Measurements from ENCODE around the gene ANGPTL2. TPM values are rescaled to one million over a fixed set of nuclear protein-coding genes. Genes with fewer than 3 reads are reported as not detected.

Gene ANGPTL2
- polyA plus RNA-seq, 1 of the 3 experiments (the other 2 are of a cell fraction), result 12.3 TPM

DNA sequence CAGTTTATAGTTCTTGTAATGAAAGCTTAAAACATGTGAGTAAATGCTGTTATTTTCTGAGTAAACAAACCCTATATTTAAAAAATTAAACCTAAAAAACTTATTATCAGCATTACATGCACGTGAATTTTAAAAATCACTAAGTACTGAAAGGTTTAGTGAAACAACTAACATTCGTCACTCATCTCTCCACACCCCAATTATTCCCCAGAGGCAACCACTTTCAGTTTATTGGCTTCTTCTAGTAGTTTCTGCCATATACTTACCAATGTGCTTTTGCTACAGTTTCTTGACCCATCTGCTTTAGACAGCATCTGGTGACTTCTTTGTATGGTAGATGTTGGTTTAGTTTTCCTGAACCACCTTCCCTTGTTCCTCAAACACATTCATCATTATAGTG lies 58.1 kb downstream of the ANGPTL2 start:
- no peaks in the 10 kb centered on the region for H3K9me2 ChIP-seq
- H3K4me1 ChIP-seq (ENCODE audit: control insufficient read depth in 1 of 2, insufficient read depth in 2 of 2, low read depth in 1 of 2, low read length in 1 of 2), result no peaks in the 10 kb centered on the region
- H3K4me2 ChIP-seq, result no peak overlapping the region
- H3K79me2 ChIP-seq (ENCODE audit: insufficient read depth), result no peaks in the 10 kb centered on the region
- TF ChIP-seq SIN3A (IDR thresholded peaks at IDR 0.05; ENCODE audit: borderline replicate concordance, low read depth, low read length) (no peak), GATA2 (CRISPR knock-in tag; IDR thresholded peaks at IDR 0.05) (no peak), TEAD4 (IDR thresholded peaks at IDR 0.05; ENCODE audit: borderline replicate concordance, insufficient read depth) (no peak), RFX5 (IDR thresholded peaks at IDR 0.05; ENCODE audit: low read length) (no peak), MEF2A (IDR thresholded peaks at IDR 0.05; ENCODE audit: borderline replicate concordance, low read depth) (no peak), EZH2phosphoT487 (IDR thresholded peaks at IDR 0.05; ENCODE audit: borderline replicate concordance, low read depth) (no peak), POLR2AphosphoS5 (IDR thresholded peaks at IDR 0.05; ENCODE audit: low read depth, low read length) (no peak), RXRA (IDR thresholded peaks at IDR 0.05; ENCODE audit: borderline replicate concordance, low read depth) (no peak), CHD2 (IDR thresholded peaks at IDR 0.05; ENCODE audit: low read length, partially characterized antibody) (no peak), JUND (IDR thresholded peaks at IDR 0.05) (no peak)
- TF ChIP-seq, protein P1, sequence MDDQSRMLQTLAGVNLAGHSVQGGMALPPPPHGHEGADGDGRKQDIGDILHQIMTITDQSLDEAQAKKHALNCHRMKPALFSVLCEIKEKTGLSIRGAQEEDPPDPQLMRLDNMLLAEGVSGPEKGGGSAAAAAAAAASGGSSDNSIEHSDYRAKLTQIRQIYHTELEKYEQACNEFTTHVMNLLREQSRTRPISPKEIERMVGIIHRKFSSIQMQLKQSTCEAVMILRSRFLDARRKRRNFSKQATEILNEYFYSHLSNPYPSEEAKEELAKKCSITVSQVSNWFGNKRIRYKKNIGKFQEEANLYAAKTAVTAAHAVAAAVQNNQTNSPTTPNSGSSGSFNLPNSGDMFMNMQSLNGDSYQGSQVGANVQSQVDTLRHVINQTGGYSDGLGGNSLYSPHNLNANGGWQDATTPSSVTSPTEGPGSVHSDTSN (IDR thresholded peaks at IDR 0.05), result no peak
- TF ChIP-seq, protein P2, sequence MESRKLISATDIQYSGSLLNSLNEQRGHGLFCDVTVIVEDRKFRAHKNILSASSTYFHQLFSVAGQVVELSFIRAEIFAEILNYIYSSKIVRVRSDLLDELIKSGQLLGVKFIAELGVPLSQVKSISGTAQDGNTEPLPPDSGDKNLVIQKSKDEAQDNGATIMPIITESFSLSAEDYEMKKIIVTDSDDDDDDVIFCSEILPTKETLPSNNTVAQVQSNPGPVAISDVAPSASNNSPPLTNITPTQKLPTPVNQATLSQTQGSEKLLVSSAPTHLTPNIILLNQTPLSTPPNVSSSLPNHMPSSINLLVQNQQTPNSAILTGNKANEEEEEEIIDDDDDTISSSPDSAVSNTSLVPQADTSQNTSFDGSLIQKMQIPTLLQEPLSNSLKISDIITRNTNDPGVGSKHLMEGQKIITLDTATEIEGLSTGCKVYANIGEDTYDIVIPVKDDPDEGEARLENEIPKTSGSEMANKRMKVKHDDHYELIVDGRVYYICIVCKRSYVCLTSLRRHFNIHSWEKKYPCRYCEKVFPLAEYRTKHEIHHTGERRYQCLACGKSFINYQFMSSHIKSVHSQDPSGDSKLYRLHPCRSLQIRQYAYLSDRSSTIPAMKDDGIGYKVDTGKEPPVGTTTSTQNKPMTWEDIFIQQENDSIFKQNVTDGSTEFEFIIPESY (IDR thresholded peaks at IDR 0.05; ENCODE audit: borderline replicate concordance, low read depth), result no peak
- TF ChIP-seq, protein P3, sequence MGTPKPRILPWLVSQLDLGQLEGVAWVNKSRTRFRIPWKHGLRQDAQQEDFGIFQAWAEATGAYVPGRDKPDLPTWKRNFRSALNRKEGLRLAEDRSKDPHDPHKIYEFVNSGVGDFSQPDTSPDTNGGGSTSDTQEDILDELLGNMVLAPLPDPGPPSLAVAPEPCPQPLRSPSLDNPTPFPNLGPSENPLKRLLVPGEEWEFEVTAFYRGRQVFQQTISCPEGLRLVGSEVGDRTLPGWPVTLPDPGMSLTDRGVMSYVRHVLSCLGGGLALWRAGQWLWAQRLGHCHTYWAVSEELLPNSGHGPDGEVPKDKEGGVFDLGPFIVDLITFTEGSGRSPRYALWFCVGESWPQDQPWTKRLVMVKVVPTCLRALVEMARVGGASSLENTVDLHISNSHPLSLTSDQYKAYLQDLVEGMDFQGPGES (IDR thresholded peaks at IDR 0.05; ENCODE audit: low read depth, low read length), result no peak
- TF ChIP-seq, protein P4, sequence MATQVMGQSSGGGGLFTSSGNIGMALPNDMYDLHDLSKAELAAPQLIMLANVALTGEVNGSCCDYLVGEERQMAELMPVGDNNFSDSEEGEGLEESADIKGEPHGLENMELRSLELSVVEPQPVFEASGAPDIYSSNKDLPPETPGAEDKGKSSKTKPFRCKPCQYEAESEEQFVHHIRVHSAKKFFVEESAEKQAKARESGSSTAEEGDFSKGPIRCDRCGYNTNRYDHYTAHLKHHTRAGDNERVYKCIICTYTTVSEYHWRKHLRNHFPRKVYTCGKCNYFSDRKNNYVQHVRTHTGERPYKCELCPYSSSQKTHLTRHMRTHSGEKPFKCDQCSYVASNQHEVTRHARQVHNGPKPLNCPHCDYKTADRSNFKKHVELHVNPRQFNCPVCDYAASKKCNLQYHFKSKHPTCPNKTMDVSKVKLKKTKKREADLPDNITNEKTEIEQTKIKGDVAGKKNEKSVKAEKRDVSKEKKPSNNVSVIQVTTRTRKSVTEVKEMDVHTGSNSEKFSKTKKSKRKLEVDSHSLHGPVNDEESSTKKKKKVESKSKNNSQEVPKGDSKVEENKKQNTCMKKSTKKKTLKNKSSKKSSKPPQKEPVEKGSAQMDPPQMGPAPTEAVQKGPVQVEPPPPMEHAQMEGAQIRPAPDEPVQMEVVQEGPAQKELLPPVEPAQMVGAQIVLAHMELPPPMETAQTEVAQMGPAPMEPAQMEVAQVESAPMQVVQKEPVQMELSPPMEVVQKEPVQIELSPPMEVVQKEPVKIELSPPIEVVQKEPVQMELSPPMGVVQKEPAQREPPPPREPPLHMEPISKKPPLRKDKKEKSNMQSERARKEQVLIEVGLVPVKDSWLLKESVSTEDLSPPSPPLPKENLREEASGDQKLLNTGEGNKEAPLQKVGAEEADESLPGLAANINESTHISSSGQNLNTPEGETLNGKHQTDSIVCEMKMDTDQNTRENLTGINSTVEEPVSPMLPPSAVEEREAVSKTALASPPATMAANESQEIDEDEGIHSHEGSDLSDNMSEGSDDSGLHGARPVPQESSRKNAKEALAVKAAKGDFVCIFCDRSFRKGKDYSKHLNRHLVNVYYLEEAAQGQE (IDR thresholded peaks at IDR 0.05; ENCODE audit: low read depth, low read length), result no peak
- TF ChIP-seq, protein P5, sequence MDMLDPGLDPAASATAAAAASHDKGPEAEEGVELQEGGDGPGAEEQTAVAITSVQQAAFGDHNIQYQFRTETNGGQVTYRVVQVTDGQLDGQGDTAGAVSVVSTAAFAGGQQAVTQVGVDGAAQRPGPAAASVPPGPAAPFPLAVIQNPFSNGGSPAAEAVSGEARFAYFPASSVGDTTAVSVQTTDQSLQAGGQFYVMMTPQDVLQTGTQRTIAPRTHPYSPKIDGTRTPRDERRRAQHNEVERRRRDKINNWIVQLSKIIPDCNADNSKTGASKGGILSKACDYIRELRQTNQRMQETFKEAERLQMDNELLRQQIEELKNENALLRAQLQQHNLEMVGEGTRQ (IDR thresholded peaks at IDR 0.05; ENCODE audit: borderline replicate concordance, low read depth, low read length), result no peak
- TF ChIP-seq, protein P6, sequence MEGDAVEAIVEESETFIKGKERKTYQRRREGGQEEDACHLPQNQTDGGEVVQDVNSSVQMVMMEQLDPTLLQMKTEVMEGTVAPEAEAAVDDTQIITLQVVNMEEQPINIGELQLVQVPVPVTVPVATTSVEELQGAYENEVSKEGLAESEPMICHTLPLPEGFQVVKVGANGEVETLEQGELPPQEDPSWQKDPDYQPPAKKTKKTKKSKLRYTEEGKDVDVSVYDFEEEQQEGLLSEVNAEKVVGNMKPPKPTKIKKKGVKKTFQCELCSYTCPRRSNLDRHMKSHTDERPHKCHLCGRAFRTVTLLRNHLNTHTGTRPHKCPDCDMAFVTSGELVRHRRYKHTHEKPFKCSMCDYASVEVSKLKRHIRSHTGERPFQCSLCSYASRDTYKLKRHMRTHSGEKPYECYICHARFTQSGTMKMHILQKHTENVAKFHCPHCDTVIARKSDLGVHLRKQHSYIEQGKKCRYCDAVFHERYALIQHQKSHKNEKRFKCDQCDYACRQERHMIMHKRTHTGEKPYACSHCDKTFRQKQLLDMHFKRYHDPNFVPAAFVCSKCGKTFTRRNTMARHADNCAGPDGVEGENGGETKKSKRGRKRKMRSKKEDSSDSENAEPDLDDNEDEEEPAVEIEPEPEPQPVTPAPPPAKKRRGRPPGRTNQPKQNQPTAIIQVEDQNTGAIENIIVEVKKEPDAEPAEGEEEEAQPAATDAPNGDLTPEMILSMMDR (IDR thresholded peaks at IDR 0.05), result no peak
- no peaks in the 10 kb centered on the region for H3K9me3 ChIP-seq
- H2AFZ ChIP-seq (ENCODE audit: low read depth), result no peak overlapping the region
- ChIA-PET POLR2A (no interaction called here), CTCF (no interaction called here)
- no peak overlapping the region for H3K4me3 ChIP-seq (ENCODE audit: low read depth in 2 of 2, low read length in 1 of 2)
- 86% methylated on average over 2 of the region's 2 CpGs for WGBS (ENCODE audit: low lambda C conversion rate)
- no peaks in the 10 kb centered on the region for H4K20me1 ChIP-seq (ENCODE audit: insufficient read depth)
- H3K27ac ChIP-seq (ENCODE audit: low read depth in 2 of 2, low read length in 1 of 2), result no peak overlapping the region
- H3K27me3 ChIP-seq (ENCODE audit: insufficient read depth), result no peaks in the 10 kb centered on the region
- H3K36me3 ChIP-seq (replicated peaks in 1 of 2; ENCODE audit: control insufficient read depth in 1 of 2, insufficient read depth in 2 of 2, low read length in 1 of 2), result no peaks in the 10 kb centered on the region
- no peak for DNase-seq
- no peaks in the 10 kb centered on the region for H3F3A ChIP-seq (replicated peaks; ENCODE audit: insufficient read depth)
- no peak overlapping the region for H3K9ac ChIP-seq

Measured in SK-N-SH (cell line).